ENCODE data around the gene ADCK2.

The ADCK2 gene

GRCh38 chr7:140722254-140722653 is 49.5 kb downstream of the ADCK2 start:
- TF ChIP-seq, protein P1, sequence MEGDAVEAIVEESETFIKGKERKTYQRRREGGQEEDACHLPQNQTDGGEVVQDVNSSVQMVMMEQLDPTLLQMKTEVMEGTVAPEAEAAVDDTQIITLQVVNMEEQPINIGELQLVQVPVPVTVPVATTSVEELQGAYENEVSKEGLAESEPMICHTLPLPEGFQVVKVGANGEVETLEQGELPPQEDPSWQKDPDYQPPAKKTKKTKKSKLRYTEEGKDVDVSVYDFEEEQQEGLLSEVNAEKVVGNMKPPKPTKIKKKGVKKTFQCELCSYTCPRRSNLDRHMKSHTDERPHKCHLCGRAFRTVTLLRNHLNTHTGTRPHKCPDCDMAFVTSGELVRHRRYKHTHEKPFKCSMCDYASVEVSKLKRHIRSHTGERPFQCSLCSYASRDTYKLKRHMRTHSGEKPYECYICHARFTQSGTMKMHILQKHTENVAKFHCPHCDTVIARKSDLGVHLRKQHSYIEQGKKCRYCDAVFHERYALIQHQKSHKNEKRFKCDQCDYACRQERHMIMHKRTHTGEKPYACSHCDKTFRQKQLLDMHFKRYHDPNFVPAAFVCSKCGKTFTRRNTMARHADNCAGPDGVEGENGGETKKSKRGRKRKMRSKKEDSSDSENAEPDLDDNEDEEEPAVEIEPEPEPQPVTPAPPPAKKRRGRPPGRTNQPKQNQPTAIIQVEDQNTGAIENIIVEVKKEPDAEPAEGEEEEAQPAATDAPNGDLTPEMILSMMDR (IDR thresholded peaks at IDR 0.05): no peak

DNA sequence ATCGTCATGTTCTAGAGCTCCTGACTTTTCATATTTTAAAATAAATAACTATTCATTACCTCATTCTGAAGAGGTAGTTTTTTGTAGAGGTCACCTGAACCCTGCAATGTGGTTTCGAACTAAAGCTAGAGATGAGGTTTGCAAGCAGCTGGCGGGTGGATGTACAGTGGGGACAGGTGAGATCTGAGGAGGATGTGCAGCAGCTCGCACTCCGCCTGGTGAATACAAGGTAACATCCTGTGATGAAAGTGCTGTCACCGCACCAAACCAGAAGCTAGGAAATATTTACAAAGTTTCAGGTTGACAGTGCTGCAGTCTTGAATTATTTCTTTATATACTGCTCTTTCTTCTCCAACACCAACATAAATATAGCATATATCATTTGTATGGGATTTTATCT is 50.3 kb downstream of the ADCK2 start:
- TF ChIP-seq, protein P1 (IDR thresholded peaks at IDR 0.05): no peak

GRCh38 chr7:140723574-140723973 is 50.8 kb downstream of the ADCK2 start:
- TF ChIP-seq, protein P1 (IDR thresholded peaks at IDR 0.05): no peak

- TF ChIP-seq, protein P1 (IDR thresholded peaks at IDR 0.05): no peak
These were observed 52.0 kb downstream of the ADCK2 start for GRCh38 chr7:140724706-140725105.

- TF ChIP-seq, protein P1 (IDR thresholded peaks at IDR 0.05): peak; percentile 72
These were observed 53.5 kb downstream of the ADCK2 start for GRCh38 chr7:140726281-140726680.

DNA sequence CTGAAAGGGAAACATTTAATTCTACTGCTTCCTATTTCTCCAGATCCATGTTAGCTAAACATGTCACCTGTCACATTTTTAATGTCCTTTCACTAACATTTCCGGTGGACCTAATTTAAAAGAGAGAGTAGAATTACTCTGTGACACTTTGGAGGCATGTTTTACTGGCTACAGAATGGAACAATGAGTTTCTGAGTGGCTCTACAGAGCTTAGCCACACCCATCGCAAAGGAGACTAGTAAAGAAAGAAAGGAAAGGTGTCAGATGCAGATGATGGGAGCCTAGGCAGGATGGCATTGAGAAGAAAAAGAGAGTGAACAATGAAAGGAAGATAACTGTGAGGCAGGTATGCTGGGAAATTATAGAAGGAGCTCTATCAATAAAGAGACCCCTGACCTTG is 59.7 kb downstream of the ADCK2 start:
- TF ChIP-seq, protein P1 (IDR thresholded peaks at IDR 0.05): no peak

DNA sequence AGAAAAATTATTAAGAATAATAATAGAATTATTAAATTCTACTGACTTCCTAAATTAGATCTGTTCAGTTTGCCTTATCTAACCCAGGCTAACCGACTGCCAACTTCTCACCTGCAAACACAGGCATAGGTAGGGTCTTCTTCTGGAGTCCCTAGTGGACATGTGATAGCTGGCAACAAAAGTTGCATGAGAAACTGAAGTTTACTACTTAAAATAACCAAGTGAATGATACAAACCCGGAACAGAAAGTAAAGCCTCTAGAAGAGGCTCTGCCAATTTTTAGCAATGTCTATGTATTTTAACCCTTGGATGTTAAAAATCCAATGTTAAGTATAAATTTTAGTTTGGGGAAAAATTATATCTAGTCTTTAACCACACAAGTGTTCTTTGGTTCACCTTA is 61.4 kb downstream of the ADCK2 start:
- TF ChIP-seq, protein P1 (IDR thresholded peaks at IDR 0.05): no peak

GRCh38 chr7:140734729-140735128 is 62.0 kb downstream of the ADCK2 start:
- TF ChIP-seq, protein P1 (IDR thresholded peaks at IDR 0.05): no peak
